HCT116 (cell line): ENCODE measurements around the gene MRPS27. TPM values are rescaled to one million over a fixed set of nuclear protein-coding genes. Genes with fewer than 3 reads are reported as not detected.

ENCODE experiments used
- ATAC-seq: fragments of 200-7000 bp; cut with Tn5 transposase; 2 replicates; pipeline ENCODE4 v1.9.1; 2020; ENCODE audit warnings: mild to moderate bottlenecking, moderate library complexity
- BruUV-seq: library from RNA; stranded (reverse); fragments of 400-500 nt; replicated peaks from 2 replicates; lab custom pipeline; 2021; lab: Mats Ljungman, UMichigan
- CTCF ChIA-PET: fragments of 300-600 bp; sonication (Branson Sonifier 250); formaldehyde crosslinking; loops from one replicate; lab custom pipeline; 2021; ENCODE audit warnings: antibody characterized with exemption; lab: Charles Lee
- POLR2A ChIA-PET: fragments of 300-600, 350-600 bp; sonication (Branson Sonifier 250); formaldehyde crosslinking; loops from one replicate; lab custom pipeline; 2021; ENCODE audit warnings: antibody characterized with exemption; lab: Charles Lee
- RAD21 ChIA-PET, 2 experiments: fragments of 300-600 bp; sonication (Branson Sonifier 250); formaldehyde crosslinking; loops; one replicate each; lab custom pipeline; 2023; ENCODE audit warnings: low total read pairs in 2 of 2; ENCODE audit not compliant: uncharacterized antibody in 2 of 2, unreplicated experiment in 2 of 2, low non-redundant PET in 1 of 2; lab: Charles Lee
- DNase-seq: peaks from one replicate; pipeline ENCODE4 v3.0.0-alpha.2; 2010; ENCODE audit warnings: low read depth, low spot score
- H2AFZ ChIP-seq: fragments of 200-600 bp; shearing (Covaris generic), sonication (generic); 2 replicates; pipeline ENCODE4 v1.6.1; 2017; ENCODE audit warnings: low read depth, mixed run types, mixed read lengths, antibody characterized with exemption, low read length; ENCODE audit not compliant: poor library complexity, severe bottlenecking
- H3K27ac ChIP-seq: 2 replicates; pipeline ENCODE4 v1.5.1; 2012; ENCODE audit warnings: low read depth, low read length
- H3K27me3 ChIP-seq: fragments of 200-600 bp; sonication (generic); 2 replicates; pipeline ENCODE4 v1.6.1; 2016; ENCODE audit warnings: mixed run types, low read length, mixed read lengths; ENCODE audit not compliant: insufficient read depth
- H3K36me3 ChIP-seq, 2 experiments: fragments of 200-500 bp in 1 of 2; fragments of 200-600 bp in 1 of 2; sonication (Bioruptor generic) in 1 of 2; sonication (generic) in 1 of 2; 2 replicates each; pipeline versions ENCODE4 v1.5.1 to v1.6.1; 2014 to 2016; ENCODE audit warnings: low read length in 2 of 2, inconsistent platforms in 1 of 2, mixed read lengths in 1 of 2, mixed run types in 1 of 2; ENCODE audit not compliant: insufficient read depth in 2 of 2, control insufficient read depth in 1 of 2
- H3K4me1 ChIP-seq, 2 experiments: fragments of 200-600 bp in 1 of 2; sonication (generic) in 1 of 2; 2 replicates each; pipeline versions ENCODE4 v1.5.1 to v1.6.1; 2012 to 2017; ENCODE audit warnings: low read length in 2 of 2, inconsistent platforms in 1 of 2, mild to moderate bottlenecking in 1 of 2, mixed read lengths in 1 of 2, mixed run types in 1 of 2, moderate library complexity in 1 of 2; ENCODE audit not compliant: insufficient read depth in 2 of 2, control insufficient read depth in 1 of 2
- H3K4me2 ChIP-seq: fragments of 200-600 bp; sonication (generic); 2 replicates; pipeline ENCODE4 v1.6.1; 2017; ENCODE audit warnings: mixed run types, low read length, mixed read lengths
- H3K4me3 ChIP-seq, 2 experiments: fragments of 200-600 bp in 1 of 2; sonication (generic) in 1 of 2; replicated peaks in 1 of 2; 2 replicates each; pipeline ENCODE4 v1.5.1; 2011 to 2016; ENCODE audit warnings: low read length in 2 of 2, control low read depth in 1 of 2, low read depth in 1 of 2, mild to moderate bottlenecking in 1 of 2, mixed read lengths in 1 of 2, mixed run types in 1 of 2
- H3K79me2 ChIP-seq: fragments of 200-600 bp; sonication (generic); 2 replicates; pipeline ENCODE4 v1.6.1; 2017; ENCODE audit warnings: mild to moderate bottlenecking, mixed run types, low read length, moderate library complexity, mixed read lengths; ENCODE audit not compliant: insufficient read depth
- H3K9ac ChIP-seq: fragments of 200-600 bp; sonication (generic); 2 replicates; pipeline ENCODE4 v1.6.1; 2016; ENCODE audit warnings: low read length, mixed read lengths
- H3K9me2 ChIP-seq: fragments of 200-600 bp; sonication (generic), shearing (Covaris generic); 2 replicates; pipeline ENCODE4 v1.6.1; 2017; ENCODE audit warnings: mixed run types, mild to moderate bottlenecking, moderate library complexity; ENCODE audit not compliant: insufficient read depth
- H3K9me3 ChIP-seq, 2 experiments: fragments of 200-500 bp in 1 of 2; fragments of 200-600 bp in 1 of 2; sonication (Bioruptor generic) in 1 of 2; sonication (generic) in 1 of 2; 2 replicates each; pipeline ENCODE4 v1.6.1; 2014 to 2017; ENCODE audit warnings: low read length in 2 of 2, mixed read lengths in 2 of 2, inconsistent platforms in 1 of 2, low read depth in 1 of 2, mild to moderate bottlenecking in 1 of 2, mixed run types in 1 of 2, moderate library complexity in 1 of 2; ENCODE audit not compliant: control insufficient read depth in 1 of 2, insufficient read depth in 1 of 2
- H4K20me1 ChIP-seq: fragments of 200-600 bp; sonication (generic), shearing (Covaris generic); 2 replicates; pipeline ENCODE4 v1.6.1; 2017; ENCODE audit warnings: mixed run types, mild to moderate bottlenecking, moderate library complexity; ENCODE audit not compliant: insufficient read depth
- CBX3 ChIP-seq: IDR thresholded peaks from 2 replicates; pipeline ENCODE4 v1.6.1; 2012; ENCODE audit warnings: low read depth
- CEBPB ChIP-seq: IDR thresholded peaks from 2 replicates; pipeline ENCODE4 v1.6.1; 2012; ENCODE audit warnings: low read depth
- EGR1 ChIP-seq: IDR thresholded peaks from 2 replicates; pipeline ENCODE4 v1.6.1; 2012; ENCODE audit warnings: low read depth
- ELF1 ChIP-seq: IDR thresholded peaks from 2 replicates; pipeline ENCODE4 v1.6.1; 2012; ENCODE audit warnings: low read depth, borderline replicate concordance
- EZH2 ChIP-seq: fragments of 200-600 bp; sonication (generic); IDR thresholded peaks from 2 replicates; pipeline ENCODE4 v1.6.1; 2017; ENCODE audit warnings: antibody characterized with exemption, mixed run types
- JUND ChIP-seq: IDR thresholded peaks from 2 replicates; pipeline ENCODE4 v1.6.1; 2012
- POLR2A ChIP-seq: IDR thresholded peaks from 2 replicates; pipeline ENCODE4 v1.7.0; 2011; ENCODE audit warnings: borderline replicate concordance; ENCODE audit not compliant: insufficient read depth, insufficient read length; ENCODE audit errors: extremely low read depth
- RAD21 ChIP-seq: IDR thresholded peaks from 2 replicates; pipeline ENCODE4 v1.6.1; 2012; ENCODE audit warnings: low read depth, mild to moderate bottlenecking
- SIN3A ChIP-seq: IDR thresholded peaks from 2 replicates; pipeline ENCODE4 v1.6.1; 2012; ENCODE audit warnings: low read depth
- SP1 ChIP-seq: IDR thresholded peaks from 2 replicates; pipeline ENCODE4 v1.6.1; 2012; ENCODE audit warnings: low read depth
- SRF ChIP-seq: IDR thresholded peaks from 2 replicates; pipeline ENCODE4 v1.6.1; 2012; ENCODE audit warnings: low read depth
- YY1 ChIP-seq: IDR thresholded peaks from 2 replicates; pipeline ENCODE4 v1.6.1; 2011; ENCODE audit warnings: low read length, low read depth, moderate library complexity, mild to moderate bottlenecking; ENCODE audit not compliant: insufficient replicate concordance; ENCODE audit errors: extremely low read depth
- ZFX ChIP-seq: fragments of 450-650 bp; IDR thresholded peaks from 2 replicates; pipeline ENCODE4 v1.6.1; 2017
- ZNF274 ChIP-seq: fragments of 200-500 bp; sonication (Bioruptor generic); IDR thresholded peaks from 2 replicates; pipeline ENCODE4 v1.6.1; 2014; ENCODE audit warnings: mild to moderate bottlenecking, low read depth, low read length, inconsistent platforms
- intact Hi-C: fragments of 100-400 bp; cut with micrococcal nuclease; formaldehyde crosslinking; loops from 2 replicates; pipeline ENCODE4 v1.10.0; 2022
- total RNA-seq: library from RNA; stranded (reverse); gene quantifications from one replicate; pipeline ENCODE4 v1.2.1, GENCODE V29; 2021; ENCODE audit not compliant: unreplicated experiment
- TF ChIP-seq, protein P1 (sequence below): IDR thresholded peaks from 2 replicates; pipeline ENCODE4 v1.6.1; 2011; ENCODE audit warnings: mild to moderate bottlenecking, low read length, moderate library complexity; ENCODE audit not compliant: insufficient replicate concordance; ENCODE audit errors: extremely low read depth
- TF ChIP-seq, protein P2 (sequence below): IDR thresholded peaks from 2 replicates; pipeline ENCODE4 v1.6.1; 2012
- TF ChIP-seq, protein P3 (sequence below): IDR thresholded peaks from 2 replicates; pipeline ENCODE4 v1.6.1; 2012; ENCODE audit warnings: low read depth
- TF ChIP-seq, protein P4 (sequence below), 3 experiments: fragments of 200-600 bp in 1 of 3; sonication (generic) in 1 of 3; IDR thresholded peaks in 2 of 3; conservative IDR thresholded peaks in 1 of 3; 2 replicates each; pipeline ENCODE4 v1.5.1; 2012 to 2017; ENCODE audit warnings: low read depth in 2 of 3, low read length in 2 of 3, antibody characterized with exemption in 1 of 3, borderline replicate concordance in 1 of 3, control low read depth in 1 of 3, mild to moderate bottlenecking in 1 of 3, mixed read lengths in 1 of 3, mixed run types in 1 of 3, moderate library complexity in 1 of 3; ENCODE audit not compliant: insufficient read depth in 1 of 3

MRPS27 gene
- total RNA-seq, 1 experiment from 2014 or later = 113 TPM

DNA sequence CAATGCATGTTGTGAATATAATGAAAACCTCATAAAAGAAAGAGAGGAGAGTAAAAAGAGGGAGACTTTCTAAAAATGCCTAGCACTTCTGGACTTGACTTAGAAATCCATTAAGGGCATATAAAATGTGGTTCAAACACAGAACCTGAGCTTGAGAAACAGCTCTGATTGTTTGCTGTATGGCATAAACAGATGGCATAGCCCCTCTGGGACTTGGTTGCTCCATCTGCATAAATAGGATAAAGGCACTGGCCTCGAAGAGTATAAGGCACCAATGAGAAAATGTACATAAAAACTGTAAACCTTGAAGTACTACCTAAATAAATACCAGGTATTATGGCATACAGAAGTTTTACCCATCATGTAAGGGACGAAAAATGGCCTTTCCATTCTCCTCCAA, 23.8 kb downstream of the MRPS27 start:
- H3K36me3 ChIP-seq = peaks cover 14 to 23% of the 10 kb centered on the region in 2 experiments; a peak in 3 of 4 replicates
- no peak overlapping the region for H3K4me3 ChIP-seq
- no TSS peak for BruUV-seq
- H3K4me2 ChIP-seq = no peak overlapping the region
- H3K9ac ChIP-seq = no peak overlapping the region
- peaks cover 77% of the 10 kb centered on the region for H3K79me2 ChIP-seq
- H3K27me3 ChIP-seq = no peaks in the 10 kb centered on the region
- ChIA-PET RAD21 (no interaction called here), POLR2A (no interaction called here), CTCF (interaction anchor here (1.4 kb wide), 1 partner anchor 12 kb away, joined by 3 read pairs; no protein-coding TSS in a partner anchor)
- H2AFZ ChIP-seq = no peak overlapping the region
- no peak for ATAC-seq
- intact Hi-C loops = no loop called here
- no peaks in the 10 kb centered on the region for H3K9me3 ChIP-seq
- DNase-seq = no peak
- no peak for TF ChIP-seq CEBPB
- TF ChIP-seq, protein P1, sequence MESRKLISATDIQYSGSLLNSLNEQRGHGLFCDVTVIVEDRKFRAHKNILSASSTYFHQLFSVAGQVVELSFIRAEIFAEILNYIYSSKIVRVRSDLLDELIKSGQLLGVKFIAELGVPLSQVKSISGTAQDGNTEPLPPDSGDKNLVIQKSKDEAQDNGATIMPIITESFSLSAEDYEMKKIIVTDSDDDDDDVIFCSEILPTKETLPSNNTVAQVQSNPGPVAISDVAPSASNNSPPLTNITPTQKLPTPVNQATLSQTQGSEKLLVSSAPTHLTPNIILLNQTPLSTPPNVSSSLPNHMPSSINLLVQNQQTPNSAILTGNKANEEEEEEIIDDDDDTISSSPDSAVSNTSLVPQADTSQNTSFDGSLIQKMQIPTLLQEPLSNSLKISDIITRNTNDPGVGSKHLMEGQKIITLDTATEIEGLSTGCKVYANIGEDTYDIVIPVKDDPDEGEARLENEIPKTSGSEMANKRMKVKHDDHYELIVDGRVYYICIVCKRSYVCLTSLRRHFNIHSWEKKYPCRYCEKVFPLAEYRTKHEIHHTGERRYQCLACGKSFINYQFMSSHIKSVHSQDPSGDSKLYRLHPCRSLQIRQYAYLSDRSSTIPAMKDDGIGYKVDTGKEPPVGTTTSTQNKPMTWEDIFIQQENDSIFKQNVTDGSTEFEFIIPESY = no peak
- TF ChIP-seq CBX3 = no peak
- no peak for TF ChIP-seq EGR1
- TF ChIP-seq RAD21 = no peak
- no peak for TF ChIP-seq EZH2
- TF ChIP-seq SRF = no peak
- no peak for TF ChIP-seq SP1
- TF ChIP-seq, protein P2, sequence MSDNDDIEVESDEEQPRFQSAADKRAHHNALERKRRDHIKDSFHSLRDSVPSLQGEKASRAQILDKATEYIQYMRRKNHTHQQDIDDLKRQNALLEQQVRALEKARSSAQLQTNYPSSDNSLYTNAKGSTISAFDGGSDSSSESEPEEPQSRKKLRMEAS = no peak
- TF ChIP-seq YY1 = no peak
- TF ChIP-seq ZFX = no peak
- TF ChIP-seq, protein P3, sequence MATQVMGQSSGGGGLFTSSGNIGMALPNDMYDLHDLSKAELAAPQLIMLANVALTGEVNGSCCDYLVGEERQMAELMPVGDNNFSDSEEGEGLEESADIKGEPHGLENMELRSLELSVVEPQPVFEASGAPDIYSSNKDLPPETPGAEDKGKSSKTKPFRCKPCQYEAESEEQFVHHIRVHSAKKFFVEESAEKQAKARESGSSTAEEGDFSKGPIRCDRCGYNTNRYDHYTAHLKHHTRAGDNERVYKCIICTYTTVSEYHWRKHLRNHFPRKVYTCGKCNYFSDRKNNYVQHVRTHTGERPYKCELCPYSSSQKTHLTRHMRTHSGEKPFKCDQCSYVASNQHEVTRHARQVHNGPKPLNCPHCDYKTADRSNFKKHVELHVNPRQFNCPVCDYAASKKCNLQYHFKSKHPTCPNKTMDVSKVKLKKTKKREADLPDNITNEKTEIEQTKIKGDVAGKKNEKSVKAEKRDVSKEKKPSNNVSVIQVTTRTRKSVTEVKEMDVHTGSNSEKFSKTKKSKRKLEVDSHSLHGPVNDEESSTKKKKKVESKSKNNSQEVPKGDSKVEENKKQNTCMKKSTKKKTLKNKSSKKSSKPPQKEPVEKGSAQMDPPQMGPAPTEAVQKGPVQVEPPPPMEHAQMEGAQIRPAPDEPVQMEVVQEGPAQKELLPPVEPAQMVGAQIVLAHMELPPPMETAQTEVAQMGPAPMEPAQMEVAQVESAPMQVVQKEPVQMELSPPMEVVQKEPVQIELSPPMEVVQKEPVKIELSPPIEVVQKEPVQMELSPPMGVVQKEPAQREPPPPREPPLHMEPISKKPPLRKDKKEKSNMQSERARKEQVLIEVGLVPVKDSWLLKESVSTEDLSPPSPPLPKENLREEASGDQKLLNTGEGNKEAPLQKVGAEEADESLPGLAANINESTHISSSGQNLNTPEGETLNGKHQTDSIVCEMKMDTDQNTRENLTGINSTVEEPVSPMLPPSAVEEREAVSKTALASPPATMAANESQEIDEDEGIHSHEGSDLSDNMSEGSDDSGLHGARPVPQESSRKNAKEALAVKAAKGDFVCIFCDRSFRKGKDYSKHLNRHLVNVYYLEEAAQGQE = no peak
- no peak for TF ChIP-seq POLR2A
- no peak for TF ChIP-seq JUND
- TF ChIP-seq, protein P4, sequence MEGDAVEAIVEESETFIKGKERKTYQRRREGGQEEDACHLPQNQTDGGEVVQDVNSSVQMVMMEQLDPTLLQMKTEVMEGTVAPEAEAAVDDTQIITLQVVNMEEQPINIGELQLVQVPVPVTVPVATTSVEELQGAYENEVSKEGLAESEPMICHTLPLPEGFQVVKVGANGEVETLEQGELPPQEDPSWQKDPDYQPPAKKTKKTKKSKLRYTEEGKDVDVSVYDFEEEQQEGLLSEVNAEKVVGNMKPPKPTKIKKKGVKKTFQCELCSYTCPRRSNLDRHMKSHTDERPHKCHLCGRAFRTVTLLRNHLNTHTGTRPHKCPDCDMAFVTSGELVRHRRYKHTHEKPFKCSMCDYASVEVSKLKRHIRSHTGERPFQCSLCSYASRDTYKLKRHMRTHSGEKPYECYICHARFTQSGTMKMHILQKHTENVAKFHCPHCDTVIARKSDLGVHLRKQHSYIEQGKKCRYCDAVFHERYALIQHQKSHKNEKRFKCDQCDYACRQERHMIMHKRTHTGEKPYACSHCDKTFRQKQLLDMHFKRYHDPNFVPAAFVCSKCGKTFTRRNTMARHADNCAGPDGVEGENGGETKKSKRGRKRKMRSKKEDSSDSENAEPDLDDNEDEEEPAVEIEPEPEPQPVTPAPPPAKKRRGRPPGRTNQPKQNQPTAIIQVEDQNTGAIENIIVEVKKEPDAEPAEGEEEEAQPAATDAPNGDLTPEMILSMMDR (IDR thresholded peaks at IDR 0.05 in 2 of 3, conservative IDR thresholded peaks at IDR 0.05 in 1 of 3; ENCODE audit: borderline replicate concordance in 1 of 3, insufficient read depth in 1 of 3, low read depth in 2 of 3, low read length in 2 of 3) = no peak
- TF ChIP-seq ZNF274 = no peak
- no peak for TF ChIP-seq SIN3A
- TF ChIP-seq ELF1 = no peak
- no peaks in the 10 kb centered on the region for H3K9me2 ChIP-seq
- H3K4me1 ChIP-seq = no peaks in the 10 kb centered on the region; a peak in 1 of 4 replicates
- no peak overlapping the region for H3K27ac ChIP-seq
- 0 out of 2 replicates have a peak, but pooled peaks cover 7% of the 10 kb centered on the region for H4K20me1 ChIP-seq
